Stimulated activated naive CD4-positive, alpha-beta T cell (primary cell): Measurements from ENCODE around the gene OTOG.
A peak's percentile ranks its signal among the peaks of the same experiment; 100 is the strongest.

Experiments
- DNase-seq, 6 experiments: peaks; one replicate each; lab custom pipeline; 2025; lab: John Stamatoyannopoulos, UW

Gene OTOG, protein sequence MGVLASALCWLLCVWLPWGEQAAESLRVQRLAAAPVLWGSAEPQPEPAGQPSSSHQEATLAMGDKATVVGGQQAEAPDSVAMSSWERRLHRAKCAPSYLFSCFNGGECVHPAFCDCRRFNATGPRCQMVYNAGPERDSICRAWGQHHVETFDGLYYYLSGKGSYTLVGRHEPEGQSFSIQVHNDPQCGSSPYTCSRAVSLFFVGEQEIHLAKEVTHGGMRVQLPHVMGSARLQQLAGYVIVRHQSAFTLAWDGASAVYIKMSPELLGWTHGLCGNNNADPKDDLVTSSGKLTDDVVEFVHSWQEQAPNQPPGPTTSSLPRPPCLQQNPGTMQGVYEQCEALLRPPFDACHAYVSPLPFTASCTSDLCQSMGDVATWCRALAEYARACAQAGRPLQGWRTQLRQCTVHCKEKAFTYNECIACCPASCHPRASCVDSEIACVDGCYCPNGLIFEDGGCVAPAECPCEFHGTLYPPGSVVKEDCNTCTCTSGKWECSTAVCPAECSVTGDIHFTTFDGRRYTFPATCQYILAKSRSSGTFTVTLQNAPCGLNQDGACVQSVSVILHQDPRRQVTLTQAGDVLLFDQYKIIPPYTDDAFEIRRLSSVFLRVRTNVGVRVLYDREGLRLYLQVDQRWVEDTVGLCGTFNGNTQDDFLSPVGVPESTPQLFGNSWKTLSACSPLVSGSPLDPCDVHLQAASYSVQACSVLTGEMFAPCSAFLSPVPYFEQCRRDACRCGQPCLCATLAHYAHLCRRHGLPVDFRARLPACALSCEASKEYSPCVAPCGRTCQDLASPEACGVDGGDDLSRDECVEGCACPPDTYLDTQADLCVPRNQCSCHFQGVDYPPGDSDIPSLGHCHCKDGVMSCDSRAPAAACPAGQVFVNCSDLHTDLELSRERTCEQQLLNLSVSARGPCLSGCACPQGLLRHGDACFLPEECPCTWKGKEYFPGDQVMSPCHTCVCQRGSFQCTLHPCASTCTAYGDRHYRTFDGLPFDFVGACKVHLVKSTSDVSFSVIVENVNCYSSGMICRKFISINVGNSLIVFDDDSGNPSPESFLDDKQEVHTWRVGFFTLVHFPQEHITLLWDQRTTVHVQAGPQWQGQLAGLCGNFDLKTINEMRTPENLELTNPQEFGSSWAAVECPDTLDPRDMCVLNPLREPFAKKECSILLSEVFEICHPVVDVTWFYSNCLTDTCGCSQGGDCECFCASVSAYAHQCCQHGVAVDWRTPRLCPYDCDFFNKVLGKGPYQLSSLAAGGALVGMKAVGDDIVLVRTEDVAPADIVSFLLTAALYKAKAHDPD (N-terminal part only)

GRCh38 chr11:17547051-17547577, at the start of gene OTOG:
Gene OTOG (plus strand): TSS chr11:17547259. CDS start chr11:17547373, 114 bp downstream.
- no peak for DNase-seq

GRCh38 chr11:17498058-17498457, 49.0 kb upstream of the OTOG start:
- DNase-seq, result no peak

GRCh38 chr11:17498475-17498874, 48.6 kb upstream of the OTOG start:
- no peak for DNase-seq

DNA sequence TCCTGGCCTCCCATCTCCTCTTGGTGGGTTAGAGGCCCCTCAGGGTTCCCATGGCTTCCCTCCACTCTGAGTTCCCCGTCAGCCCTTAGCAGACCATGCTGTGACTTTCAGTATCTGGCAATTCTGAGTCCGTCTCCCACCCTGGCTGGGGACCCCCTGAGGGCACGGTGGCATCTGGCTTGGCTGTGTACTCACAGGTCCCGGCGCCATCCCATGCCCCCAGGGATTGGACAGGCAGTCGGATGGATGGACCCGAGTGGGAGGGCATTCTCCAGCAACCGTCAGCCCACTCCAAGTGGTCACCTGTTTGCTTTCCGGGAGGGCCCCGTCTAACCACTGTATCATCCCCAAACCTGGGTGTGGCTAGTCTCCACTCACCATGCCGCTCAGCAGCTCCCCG, 46.4 kb upstream of the OTOG start:
- DNase-seq, result no peak

DNA sequence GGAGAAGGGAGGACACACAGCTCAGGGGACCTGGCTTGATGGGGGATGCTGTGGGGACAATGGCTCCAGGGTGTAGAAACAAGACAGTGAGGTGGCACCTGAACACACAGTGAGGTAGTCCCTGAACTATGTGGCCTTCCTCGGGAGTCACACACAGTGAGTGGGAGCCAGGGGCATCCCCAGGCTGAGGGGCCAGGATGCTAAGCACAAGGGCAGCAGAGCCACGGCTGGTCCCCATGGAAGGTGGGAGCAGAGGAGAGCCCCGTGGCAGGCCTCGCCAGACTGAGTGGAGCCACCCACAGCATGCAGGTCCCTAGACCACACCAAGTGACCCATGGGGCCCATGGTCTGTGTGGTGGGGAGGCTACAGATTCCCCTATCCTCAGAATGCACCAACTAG, 44.4 kb upstream of the OTOG start:
- no peak for DNase-seq

GRCh38 chr11:17504330-17505107, 42.5 kb upstream of the OTOG start:
- DNase-seq, result peak; percentile 58 to 78 (median 70)

- no peak for DNase-seq
Measured at GRCh38 chr11:17505146-17505545, 41.9 kb upstream of the OTOG start.

GRCh38 chr11:17506314-17506713, 40.7 kb upstream of the OTOG start:
- no peak for DNase-seq

- DNase-seq, result no peak
Measured at GRCh38 chr11:17506942-17507341, 40.1 kb upstream of the OTOG start.

- no peak for DNase-seq
Measured at GRCh38 chr11:17507773-17508172, 39.3 kb upstream of the OTOG start.

DNA sequence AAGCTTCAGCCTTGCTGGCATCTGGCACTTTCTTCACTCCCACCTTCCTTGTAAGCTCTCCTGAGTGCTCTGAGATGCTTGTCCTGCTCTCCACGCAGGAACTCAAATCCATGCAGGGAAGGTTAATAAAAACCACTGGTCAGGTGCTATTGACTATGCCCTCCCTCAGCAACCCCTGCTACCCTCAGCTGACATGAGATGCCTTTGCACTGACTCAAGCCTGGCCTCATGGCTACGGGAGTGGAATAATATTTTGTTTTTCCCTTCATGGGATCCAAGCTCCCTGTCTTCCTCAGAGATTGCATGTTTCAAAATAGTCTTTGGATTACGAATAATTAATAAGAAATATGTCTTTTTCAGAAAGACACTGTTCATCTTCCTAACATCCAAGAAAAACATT, 38.8 kb upstream of the OTOG start:
- no peak for DNase-seq

- no peak for DNase-seq
Measured at GRCh38 chr11:17508791-17509190, 38.3 kb upstream of the OTOG start.

DNA sequence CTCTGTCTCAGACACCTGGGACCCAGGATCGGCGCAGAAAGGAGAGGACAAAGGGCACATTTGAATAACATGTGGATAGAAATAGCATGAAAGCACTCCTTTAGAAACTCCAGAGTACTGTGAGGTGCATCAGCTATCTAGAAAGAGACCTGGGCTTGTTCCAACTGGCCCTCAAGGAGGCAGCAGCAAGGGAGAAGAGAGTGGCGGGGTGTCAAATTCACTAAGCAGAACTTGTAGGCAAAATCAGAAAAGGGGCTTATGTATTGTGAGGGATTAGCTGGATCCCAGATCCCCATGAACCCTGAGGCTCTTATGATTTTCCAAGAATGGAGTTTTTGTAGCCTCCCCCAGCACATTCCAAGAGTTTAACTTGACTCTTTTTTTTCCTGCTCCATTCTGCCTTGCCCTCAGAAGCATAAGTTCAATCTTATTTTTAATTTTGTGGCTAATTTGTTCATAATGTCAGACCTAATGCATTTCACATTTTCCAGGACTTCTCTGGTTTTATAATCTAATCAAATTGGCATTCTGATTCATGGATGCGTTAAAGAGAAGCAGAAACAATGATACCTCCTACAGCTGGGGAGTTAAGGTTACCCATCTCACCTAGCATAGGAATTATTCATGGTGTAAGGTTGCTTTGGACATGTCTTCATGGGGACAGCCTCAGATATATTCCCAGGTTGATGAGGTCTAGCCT, 36.4 kb upstream of the OTOG start:
- no peak for DNase-seq

GRCh38 chr11:17511571-17511970, 35.5 kb upstream of the OTOG start:
- no peak for DNase-seq

GRCh38 chr11:17512101-17512500, 35.0 kb upstream of the OTOG start:
- DNase-seq, result no peak

- DNase-seq, result no peak
Measured at GRCh38 chr11:17513853-17514252, 33.2 kb upstream of the OTOG start.

GRCh38 chr11:17514476-17514875, 32.6 kb upstream of the OTOG start:
- no peak for DNase-seq

- no peak for DNase-seq
Measured at GRCh38 chr11:17515443-17516176, 31.4 kb upstream of the OTOG start.

DNA sequence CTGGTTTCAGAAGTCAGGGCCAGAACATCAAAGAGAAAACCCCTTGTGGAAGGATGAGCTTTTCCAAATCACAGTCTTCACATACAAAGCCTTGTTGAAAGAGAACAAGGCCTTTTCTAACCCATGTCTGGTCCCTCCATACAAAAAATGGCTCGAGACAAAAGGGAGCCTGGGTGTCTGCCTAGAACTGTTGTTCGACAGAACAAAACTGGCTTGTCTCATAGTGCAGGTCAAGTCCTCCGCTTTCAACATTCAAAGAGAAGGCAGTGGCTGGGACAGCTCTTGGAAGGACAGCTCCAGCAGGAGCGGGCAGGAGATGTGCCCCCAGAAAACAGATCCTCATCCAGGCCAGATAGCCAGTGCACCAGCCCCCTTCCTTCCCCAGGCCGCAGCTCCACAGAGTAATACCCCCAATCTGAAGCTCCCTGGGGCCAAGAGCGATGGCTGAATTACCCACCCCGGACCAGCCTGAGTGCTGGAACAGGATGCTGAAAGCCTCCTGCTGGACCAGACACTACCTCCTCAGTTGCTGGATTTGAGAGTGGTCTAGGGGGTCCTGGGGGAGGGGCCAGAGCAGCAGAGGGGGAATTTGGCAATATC, 30.4 kb upstream of the OTOG start:
- DNase-seq, result no peak
